Measurements from ENCODE around the gene CCT7.
"Not testable (repeated sequence)": the region's sequence is repeated elsewhere in the genome, so short reads cannot be mapped to it uniquely, and the experiment has no call there.

Gene CCT7

DNA sequence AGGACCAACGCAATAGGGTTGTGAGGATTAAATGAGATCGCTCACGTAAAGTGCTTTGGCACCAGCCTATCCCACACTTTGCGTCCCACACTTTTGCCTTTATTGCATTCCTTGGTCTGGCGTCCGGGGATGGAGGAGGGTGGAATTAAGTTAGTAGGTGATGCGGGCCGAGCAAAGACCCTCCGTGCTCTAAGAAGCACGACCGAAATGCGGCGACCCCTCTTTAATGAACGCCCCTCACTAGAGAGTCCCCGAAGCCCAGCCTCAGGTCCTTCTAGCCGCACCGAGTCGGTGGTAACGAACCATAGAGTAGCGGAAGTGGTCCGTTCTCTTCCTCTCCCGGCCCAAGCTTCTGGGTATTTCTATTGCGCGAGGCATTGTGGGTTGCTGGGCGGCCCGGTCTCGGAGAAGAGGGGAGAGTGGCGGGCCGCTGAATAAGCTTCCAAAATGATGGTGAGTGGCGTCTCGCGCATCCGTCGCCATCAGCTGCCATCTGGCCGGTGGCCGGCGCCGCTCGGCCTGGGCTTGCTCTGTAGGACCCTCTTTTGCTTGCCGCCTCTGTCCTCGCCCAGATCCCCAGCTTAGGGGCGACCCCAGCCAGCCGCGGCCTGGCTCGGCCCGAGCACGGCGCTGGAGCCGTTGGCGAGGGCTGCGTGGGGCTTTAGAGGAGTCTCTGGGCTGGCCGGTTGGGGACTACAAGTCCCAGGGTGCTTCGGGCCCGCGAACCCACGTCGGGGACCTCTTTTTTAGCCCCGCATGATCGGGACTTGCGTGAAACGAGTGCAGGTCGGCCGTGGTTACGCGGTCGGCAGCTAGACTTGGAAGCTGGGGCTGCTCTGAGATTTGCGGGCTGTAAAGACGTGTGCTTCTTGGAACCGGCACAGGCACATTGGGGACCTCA, at the start of gene CCT7:
Gene CCT7 (plus strand): TSS at position 377 of the 901 bp plus-strand sequence. CDS start 71 bp downstream, at position 448.
- Mint-ChIP-seq H3K27ac (peak within 1 kb of the TSS; percentile 97), H3K9me3 (no peaks in the 10 kb centered on the region), H3K4me3 (peak within 1 kb of the TSS; percentile 99), H3K4me1 (peaks cover 39% of the 10 kb centered on the region), H3K36me3 (peaks cover 19% of the 10 kb centered on the region), H3K27me3 (no peaks in the 10 kb centered on the region)

DNA sequence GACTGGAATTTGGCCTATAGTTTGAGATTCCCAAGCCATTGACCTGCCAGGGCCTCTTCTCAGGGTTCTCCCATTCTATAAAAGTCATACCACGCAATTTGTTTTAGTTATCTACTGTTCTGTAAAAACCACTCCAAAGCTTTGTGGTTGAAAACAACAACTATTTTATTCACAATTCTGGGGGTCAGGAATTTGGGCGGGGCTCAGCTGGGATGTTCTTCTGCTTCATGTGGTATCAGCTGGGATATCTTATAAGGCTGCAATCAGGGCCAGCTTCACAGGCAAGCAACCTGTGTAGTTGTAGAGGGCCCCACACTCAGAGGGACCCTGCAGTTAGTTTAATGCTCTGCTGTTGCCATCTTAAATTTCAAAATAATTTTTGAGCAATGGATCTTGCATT, 48.1 kb upstream of the CCT7 start:
- no peaks in the 10 kb centered on the region for H3K4me1 Mint-ChIP-seq
- H3K4me3 Mint-ChIP-seq, result no peak overlapping the region
- H3K27me3 Mint-ChIP-seq, result peaks cover 3% of the 10 kb centered on the region
- no peak overlapping the region for H3K27ac Mint-ChIP-seq
- H3K36me3 Mint-ChIP-seq, result peaks cover 1% of the 10 kb centered on the region
- H3K9me3 Mint-ChIP-seq, result no peaks in the 10 kb centered on the region

DNA sequence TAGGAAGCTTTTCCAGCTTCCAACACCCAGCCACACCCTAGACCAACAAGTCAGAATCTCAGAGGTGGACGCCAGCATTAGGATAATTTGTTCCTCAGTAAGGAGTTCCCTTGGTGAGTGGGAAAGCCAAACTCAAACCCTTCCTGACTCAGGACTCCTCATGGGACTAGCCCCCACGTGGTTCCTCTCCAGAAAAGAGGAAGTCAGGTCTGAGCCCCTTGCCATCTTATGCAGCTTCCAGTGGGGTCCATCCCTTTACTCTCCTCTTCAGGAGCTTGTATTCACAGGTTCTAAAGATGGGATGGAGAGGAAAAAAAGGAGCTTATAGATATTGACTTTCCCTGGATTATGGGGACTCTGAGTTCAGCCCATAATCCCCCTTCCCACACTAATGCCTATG, 46.6 kb upstream of the CCT7 start:
- no peak overlapping the region for H3K27ac Mint-ChIP-seq
- peaks cover under 1% of the 10 kb centered on the region for H3K27me3 Mint-ChIP-seq
- no peaks in the 10 kb centered on the region for H3K4me1 Mint-ChIP-seq
- H3K4me3 Mint-ChIP-seq, result no peak overlapping the region
- H3K9me3 Mint-ChIP-seq, result no peaks in the 10 kb centered on the region
- peaks cover 1% of the 10 kb centered on the region for H3K36me3 Mint-ChIP-seq

DNA sequence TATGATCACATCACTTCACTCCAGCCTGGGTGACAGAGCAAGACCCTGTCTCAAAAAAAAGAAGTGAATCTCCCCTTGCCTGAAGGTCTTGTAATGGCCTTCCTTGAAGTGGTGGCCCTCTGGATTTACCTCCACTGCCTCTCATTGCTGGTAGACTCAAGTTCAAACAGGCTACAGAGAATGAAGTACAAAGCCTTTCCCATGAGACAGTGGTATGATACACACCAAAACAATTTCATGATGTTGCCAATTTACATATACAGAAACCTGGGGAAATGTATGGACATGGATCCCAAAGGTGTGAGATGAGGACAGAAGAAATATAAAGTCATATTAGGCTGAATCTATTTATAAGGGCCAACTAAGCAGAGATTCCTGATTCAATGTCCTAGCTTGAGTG, 36.5 kb upstream of the CCT7 start:
- no peaks in the 10 kb centered on the region for H3K36me3 Mint-ChIP-seq
- H3K4me3 Mint-ChIP-seq, result no peak overlapping the region
- H3K27ac Mint-ChIP-seq, result no peak overlapping the region
- no peaks in the 10 kb centered on the region for H3K9me3 Mint-ChIP-seq
- peaks cover 6% of the 10 kb centered on the region for H3K4me1 Mint-ChIP-seq
- H3K27me3 Mint-ChIP-seq, result peaks cover 19% of the 10 kb centered on the region

GRCh38 chr2:73200281-73200680, 33.8 kb upstream of the CCT7 start:
- H3K27me3 Mint-ChIP-seq, result peaks cover 30% of the 10 kb centered on the region
- not testable (repeated sequence) for H3K4me1 Mint-ChIP-seq, H3K27ac Mint-ChIP-seq, H3K36me3 Mint-ChIP-seq, H3K4me3 Mint-ChIP-seq, H3K9me3 Mint-ChIP-seq

- peaks cover 34% of the 10 kb centered on the region for H3K27me3 Mint-ChIP-seq
- H3K4me3 Mint-ChIP-seq, result peak within 1 kb of the TSS; percentile 73
- H3K4me1 Mint-ChIP-seq, result peaks cover 6% of the 10 kb centered on the region
- no peaks in the 10 kb centered on the region for H3K36me3 Mint-ChIP-seq
- H3K9me3 Mint-ChIP-seq, result no peaks in the 10 kb centered on the region
- H3K27ac Mint-ChIP-seq, result no peak within 1 kb of the TSS
Observed at GRCh38 chr2:73202156-73203054, 31.7 kb upstream of the CCT7 start, which contains the start of gene NOTO. Gene NOTO (plus strand): TSS chr2:73202574. CDS start chr2:73202667, 93 bp downstream.

GRCh38 chr2:73203055-73203681, 30.9 kb upstream of the CCT7 start:
- H3K36me3 Mint-ChIP-seq, result no peaks in the 10 kb centered on the region
- H3K27ac Mint-ChIP-seq, result no peak overlapping the region
- H3K4me3 Mint-ChIP-seq, result peak overlapping the region; percentile 19
- H3K27me3 Mint-ChIP-seq, result peaks cover 35% of the 10 kb centered on the region
- no peaks in the 10 kb centered on the region for H3K9me3 Mint-ChIP-seq
- H3K4me1 Mint-ChIP-seq, result peaks cover 6% of the 10 kb centered on the region

GRCh38 chr2:73205611-73206010, 28.5 kb upstream of the CCT7 start:
- Mint-ChIP-seq H3K4me3 (no peak overlapping the region), H3K27me3 (peaks cover 24% of the 10 kb centered on the region), H3K9me3 (no peaks in the 10 kb centered on the region), H3K27ac (no peak overlapping the region), H3K36me3 (no peaks in the 10 kb centered on the region), H3K4me1 (peaks cover 6% of the 10 kb centered on the region)

DNA sequence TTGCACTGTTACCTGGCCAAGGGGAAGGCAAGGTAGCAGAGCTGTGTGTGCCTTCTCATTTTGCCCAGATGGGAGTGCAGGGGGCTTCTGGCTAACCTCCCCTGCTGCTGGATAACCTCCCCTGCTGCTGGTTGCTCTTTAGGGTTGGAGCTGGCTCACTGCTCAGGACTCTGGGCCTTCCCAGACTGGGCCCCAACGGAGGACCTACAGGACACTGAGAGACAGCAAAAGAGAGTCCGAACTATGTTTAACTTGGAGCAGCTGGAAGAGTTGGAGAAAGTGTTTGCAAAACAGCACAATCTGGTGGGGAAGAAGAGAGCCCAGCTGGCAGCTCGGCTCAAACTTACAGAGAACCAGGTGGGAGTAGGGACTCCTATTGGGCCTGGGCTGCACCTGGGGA, 25.9 kb upstream of the CCT7 start:
- H3K27me3 Mint-ChIP-seq, result peaks cover 18% of the 10 kb centered on the region

GRCh38 chr2:73210019-73210418, 24.1 kb upstream of the CCT7 start:
- Mint-ChIP-seq H3K9me3 (no peaks in the 10 kb centered on the region), H3K36me3 (no peaks in the 10 kb centered on the region), H3K4me1 (peaks cover 24% of the 10 kb centered on the region), H3K27ac (no peak overlapping the region), H3K27me3 (peaks cover 9% of the 10 kb centered on the region), H3K4me3 (no peak overlapping the region)

More for the DNA sequence above, 25.9 kb upstream of the CCT7 start:
- Mint-ChIP-seq H3K4me1 (peaks cover 9% of the 10 kb centered on the region), H3K36me3 (no peaks in the 10 kb centered on the region), H3K4me3 (no peak overlapping the region), H3K9me3 (no peaks in the 10 kb centered on the region), H3K27ac (no peak overlapping the region)

- H3K27me3 Mint-ChIP-seq, result peaks cover 7% of the 10 kb centered on the region
- H3K9me3 Mint-ChIP-seq, result no peaks in the 10 kb centered on the region
- no peak overlapping the region for H3K27ac Mint-ChIP-seq
- H3K4me1 Mint-ChIP-seq, result peaks cover 31% of the 10 kb centered on the region
- no peaks in the 10 kb centered on the region for H3K36me3 Mint-ChIP-seq
- H3K4me3 Mint-ChIP-seq, result no peak overlapping the region
Observed at GRCh38 chr2:73210696-73211095, 23.4 kb upstream of the CCT7 start.

DNA sequence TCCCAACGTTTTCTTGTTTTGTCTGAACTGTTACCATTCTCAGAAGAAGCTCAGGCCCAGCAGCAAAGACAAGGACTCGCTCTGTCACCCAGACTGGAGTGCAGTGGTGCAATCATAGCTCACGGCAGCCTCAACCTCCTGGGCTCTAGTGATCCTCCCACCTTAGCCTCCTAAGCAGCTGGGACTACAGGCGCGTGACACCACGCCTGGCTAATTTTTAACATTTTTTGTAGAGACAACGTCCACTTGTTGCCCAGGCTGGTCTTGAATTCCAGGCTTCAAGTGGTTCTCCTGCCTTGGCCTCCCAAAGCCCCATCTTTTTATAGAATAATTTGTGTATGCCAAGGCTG, 22.0 kb upstream of the CCT7 start:
- H3K9me3 Mint-ChIP-seq, result no peaks in the 10 kb centered on the region
- H3K27me3 Mint-ChIP-seq, result peaks cover 3% of the 10 kb centered on the region
- no peak overlapping the region for H3K4me3 Mint-ChIP-seq
- peaks cover 33% of the 10 kb centered on the region for H3K4me1 Mint-ChIP-seq
- no peaks in the 10 kb centered on the region for H3K36me3 Mint-ChIP-seq
- H3K27ac Mint-ChIP-seq, result no peak overlapping the region

DNA sequence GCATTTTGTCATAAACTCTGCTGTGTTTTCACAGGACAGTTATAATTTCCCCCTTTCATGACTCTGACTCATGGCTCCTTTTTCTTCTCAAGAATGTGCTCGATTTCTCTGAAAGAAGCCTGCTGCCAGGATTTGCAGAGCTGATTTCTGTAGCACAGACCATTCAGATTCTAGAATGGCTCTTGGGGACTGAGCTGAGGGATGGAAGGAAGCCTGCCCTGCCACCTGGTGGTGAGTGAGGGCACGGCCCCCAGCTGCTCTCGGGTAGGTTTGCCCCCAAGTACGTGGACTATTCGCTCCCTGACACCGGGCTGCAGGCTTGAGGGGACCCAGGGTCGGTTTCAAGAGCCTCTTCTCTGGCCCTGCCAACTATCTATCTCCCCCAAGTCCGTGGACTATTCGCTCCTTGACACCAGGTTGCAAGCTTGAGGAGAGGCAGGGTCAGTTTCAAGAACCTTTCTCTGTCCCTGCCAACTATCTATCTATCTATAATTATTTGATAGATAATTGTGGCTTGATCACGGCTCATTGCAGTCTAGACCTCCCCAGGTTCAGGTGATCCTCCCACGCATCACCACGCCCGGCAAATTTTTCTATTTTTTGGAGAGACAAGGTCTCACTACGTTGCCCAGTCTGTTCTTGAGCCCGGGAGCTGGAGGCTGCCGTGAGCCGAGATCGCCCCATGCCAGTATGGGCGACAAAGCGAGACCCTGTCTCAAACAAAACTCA, 21.5 kb upstream of the CCT7 start:
- no peak overlapping the region for H3K27ac Mint-ChIP-seq
- peaks cover 33% of the 10 kb centered on the region for H3K4me1 Mint-ChIP-seq
- H3K36me3 Mint-ChIP-seq, result no peaks in the 10 kb centered on the region
- H3K9me3 Mint-ChIP-seq, result no peaks in the 10 kb centered on the region
- peaks cover 3% of the 10 kb centered on the region for H3K27me3 Mint-ChIP-seq
- H3K4me3 Mint-ChIP-seq, result no peak overlapping the region

DNA sequence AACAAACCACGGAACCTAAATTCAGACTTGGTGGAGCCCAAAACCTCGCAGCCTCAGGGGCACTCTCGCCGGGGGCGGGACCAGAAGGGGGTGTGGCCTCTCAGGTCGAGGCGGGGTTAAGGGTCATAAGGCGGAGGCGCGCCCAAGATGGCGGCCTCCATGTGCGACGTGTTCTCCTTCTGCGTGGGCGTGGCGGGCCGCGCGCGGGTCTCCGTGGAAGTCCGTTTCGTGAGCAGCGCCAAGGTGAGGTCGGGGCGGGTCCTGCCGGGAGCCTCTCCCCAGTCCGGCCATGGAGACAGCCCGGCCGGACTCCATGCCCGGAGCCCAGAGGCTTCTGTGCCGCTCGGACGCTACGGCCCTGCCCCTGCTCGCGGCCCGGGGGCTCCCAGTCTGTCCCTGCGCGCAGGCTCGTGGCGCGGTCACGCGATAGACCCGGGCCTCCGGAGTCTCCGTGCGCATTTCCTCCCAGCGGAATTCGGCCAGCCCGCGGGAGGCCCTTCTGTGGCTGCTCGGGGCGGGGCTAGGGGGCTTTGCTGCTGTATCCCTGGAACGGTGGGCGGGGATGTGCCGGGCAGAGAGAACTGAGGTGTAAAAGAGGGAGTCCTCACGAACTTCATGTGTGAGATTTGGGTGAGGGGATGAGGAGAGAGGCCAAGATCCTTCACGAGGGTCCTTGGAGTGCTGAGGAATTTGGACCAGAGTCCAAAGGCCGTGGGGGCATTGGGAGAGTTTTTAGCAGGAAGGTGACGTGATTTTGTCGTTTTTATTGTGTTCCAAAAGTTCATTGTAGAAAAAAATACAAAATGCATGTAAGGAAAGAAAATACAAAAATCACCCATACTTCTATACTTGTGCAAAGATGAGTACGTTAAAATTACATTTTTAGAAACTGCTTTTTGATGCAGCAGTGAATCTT, 19.7 kb upstream of the CCT7 start, which contains the start of gene SMYD5:
Gene SMYD5 (plus strand): TSS at position 126 of the 916 bp plus-strand sequence. CDS start 22 bp downstream, at position 148.
- H3K9me3 Mint-ChIP-seq, result no peaks in the 10 kb centered on the region
- H3K27ac Mint-ChIP-seq, result peak within 1 kb of the TSS; percentile 99
- peaks cover 36% of the 10 kb centered on the region for H3K4me1 Mint-ChIP-seq
- peaks cover 3% of the 10 kb centered on the region for H3K36me3 Mint-ChIP-seq
- H3K27me3 Mint-ChIP-seq, result no peaks in the 10 kb centered on the region
- peak within 1 kb of the TSS; percentile 99 for H3K4me3 Mint-ChIP-seq
